OCI-LY1 (cell line): ENCODE measurements around the gene DGKB.

ENCODE experiments used
- H2AFZ ChIP-seq: fragments of 200-600 bp; sonication (generic), shearing (Covaris generic); 2 replicates; pipeline ENCODE4 v1.6.0; 2014; ENCODE audit warnings: antibody characterized with exemption, mild to moderate bottlenecking, low read length
- H3F3A ChIP-seq: fragments of 200-600 bp; sonication (generic), shearing (Covaris generic); 2 replicates; pipeline ENCODE4 v1.6.0; 2014; ENCODE audit warnings: mild to moderate bottlenecking, antibody characterized with exemption, low read length, moderate library complexity; ENCODE audit not compliant: insufficient read depth
- H3K27ac ChIP-seq: fragments of 200-600 bp; sonication (generic); 2 replicates; pipeline ENCODE4 v1.5.1; 2014; ENCODE audit warnings: low read length, mixed run types, mild to moderate bottlenecking, low read depth; ENCODE audit not compliant: poor library complexity, severe bottlenecking
- H3K27me3 ChIP-seq: fragments of 200-600 bp; sonication (generic); 2 replicates; pipeline ENCODE4 v1.6.0; 2014; ENCODE audit warnings: antibody characterized with exemption, mild to moderate bottlenecking, low read length, moderate library complexity; ENCODE audit not compliant: insufficient read depth
- H3K36me3 ChIP-seq: fragments of 200-600 bp; sonication (generic); 2 replicates; pipeline ENCODE4 v1.6.1; 2014; ENCODE audit warnings: mild to moderate bottlenecking, antibody characterized with exemption, low read length, moderate library complexity, mixed read lengths; ENCODE audit not compliant: insufficient read depth
- H3K4me1 ChIP-seq: fragments of 200-600 bp; sonication (generic); 2 replicates; pipeline ENCODE4 v1.5.1; 2014; ENCODE audit warnings: mild to moderate bottlenecking, low read length, moderate library complexity; ENCODE audit not compliant: insufficient read depth, severe bottlenecking
- H3K4me2 ChIP-seq: fragments of 200-600 bp; sonication (generic), shearing (Covaris generic); 2 replicates; pipeline ENCODE4 v1.6.1; 2014; ENCODE audit warnings: low read length
- H3K4me3 ChIP-seq: fragments of 200-600 bp; sonication (generic); 2 replicates; pipeline ENCODE4 v1.5.1; 2014; ENCODE audit warnings: low read length, low read depth, mild to moderate bottlenecking, mixed read lengths; ENCODE audit not compliant: poor library complexity, severe bottlenecking
- H3K79me2 ChIP-seq: fragments of 200-600 bp; shearing (Covaris generic); 2 replicates; pipeline ENCODE4 v1.6.1; 2016; ENCODE audit warnings: mixed run types, low read length, mixed read lengths; ENCODE audit not compliant: insufficient read depth
- H3K9ac ChIP-seq: fragments of 200-600 bp; sonication (generic), shearing (Covaris generic); 2 replicates; pipeline ENCODE4 v1.6.1; 2014; ENCODE audit warnings: mild to moderate bottlenecking, low read length, mixed read lengths
- H3K9me2 ChIP-seq: fragments of 200-600 bp; sonication (generic), shearing (Covaris generic); 2 replicates; pipeline ENCODE4 v1.6.1; 2014; ENCODE audit warnings: low read depth, mild to moderate bottlenecking, low read length, mixed read lengths
- H3K9me3 ChIP-seq: fragments of 200-600 bp; shearing (Covaris generic); 2 replicates; pipeline ENCODE4 v1.6.1; 2014; ENCODE audit warnings: low read length, mixed read lengths
- H4K20me1 ChIP-seq: fragments of 200-600 bp; sonication (generic), shearing (Covaris generic); 2 replicates; pipeline ENCODE4 v1.6.0; 2016; ENCODE audit warnings: mild to moderate bottlenecking, low read length; ENCODE audit not compliant: insufficient read depth
- EZH2 ChIP-seq: fragments of 200-600 bp; sonication (generic), shearing (Covaris generic); IDR thresholded peaks from 2 replicates; pipeline ENCODE4 v1.8.0; 2017; ENCODE audit warnings: borderline replicate concordance, mixed run types, mild to moderate bottlenecking, antibody characterized with exemption, low read length, moderate library complexity, mixed read lengths
- TF ChIP-seq, protein P1 (sequence below): fragments of 200-600 bp; sonication (generic), shearing (Covaris generic); IDR thresholded peaks from 2 replicates; pipeline ENCODE4 v1.5.1; 2017; ENCODE audit warnings: mild to moderate bottlenecking, antibody characterized with exemption, low read length, moderate library complexity, mixed read lengths

DGKB gene

DNA sequence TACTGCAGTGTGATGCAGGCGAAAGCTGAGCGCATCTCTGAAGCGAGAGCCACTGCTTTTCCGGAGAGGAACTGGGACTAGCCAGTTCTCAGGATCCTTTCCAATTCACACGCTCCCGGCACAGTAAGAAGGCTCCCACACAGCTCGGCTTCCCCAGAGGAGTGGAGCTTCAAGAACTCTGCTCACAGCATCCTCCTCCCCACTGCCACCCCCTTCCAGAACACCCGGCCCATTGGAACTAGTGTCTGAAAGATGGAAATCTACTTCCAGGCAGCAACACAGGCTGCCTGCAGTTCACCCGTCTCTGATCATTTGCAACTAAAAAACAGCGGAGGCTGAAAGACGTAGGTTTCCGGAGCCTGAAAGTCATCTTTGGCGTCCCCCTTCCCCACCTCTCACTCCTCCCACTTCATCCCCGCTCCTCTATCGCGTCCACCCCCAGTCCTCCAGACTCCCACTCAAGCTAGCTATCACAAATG is at the start of gene DGKB:
Gene DGKB (minus strand): TSS at position 163 of the 479 bp plus-strand sequence.
- Histone ChIP-seq H3K4me1 (no peaks in the 10 kb centered on the region), H3K4me3 (no peak within 1 kb of the TSS), H3K9me2 (no peaks in the 10 kb centered on the region), H3K27ac (no peak within 1 kb of the TSS), H3K36me3 (no peaks in the 10 kb centered on the region), H3K4me2 (no peak within 1 kb of the TSS), H3F3A (no peaks in the 10 kb centered on the region), H3K9me3 (no peaks in the 10 kb centered on the region), H3K79me2 (no peaks in the 10 kb centered on the region), H3K9ac (no peak within 1 kb of the TSS), H2AFZ (no peak within 1 kb of the TSS), H4K20me1 (no peaks in the 10 kb centered on the region), H3K27me3 (no peaks in the 10 kb centered on the region)
- TF ChIP-seq EZH2, result no peak

DNA sequence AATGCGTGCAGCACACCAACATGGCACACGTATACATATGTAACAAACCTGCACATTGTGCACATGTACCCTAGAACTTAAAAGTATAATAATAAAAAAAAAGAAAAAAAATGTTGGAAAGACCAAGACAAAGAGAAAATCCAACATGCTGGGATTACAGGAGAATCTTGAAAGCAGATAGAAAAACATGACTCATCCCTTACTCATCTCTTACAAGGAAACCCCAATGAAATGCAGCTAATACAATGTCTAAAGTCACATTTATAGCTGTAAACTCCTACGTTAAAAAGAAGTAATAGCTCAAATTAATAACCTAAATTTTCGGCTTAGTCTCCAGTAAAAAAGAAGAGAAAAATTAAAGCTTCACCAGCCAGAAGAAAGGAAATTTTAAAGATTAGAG is 47.5 kb upstream of the DGKB start:
- Histone ChIP-seq H3K27me3 (no peaks in the 10 kb centered on the region), H3F3A (no peaks in the 10 kb centered on the region), H3K4me2 (no peak overlapping the region), H3K4me1 (no peaks in the 10 kb centered on the region), H3K79me2 (no peaks in the 10 kb centered on the region), H3K36me3 (no peaks in the 10 kb centered on the region), H2AFZ (no peak overlapping the region), H3K9ac (no peak overlapping the region), H3K4me3 (no peak overlapping the region), H4K20me1 (no peaks in the 10 kb centered on the region), H3K27ac (no peak overlapping the region), H3K9me3 (no peaks in the 10 kb centered on the region), H3K9me2 (no peaks in the 10 kb centered on the region)
- no peak for TF ChIP-seq EZH2
- TF ChIP-seq, protein P1, sequence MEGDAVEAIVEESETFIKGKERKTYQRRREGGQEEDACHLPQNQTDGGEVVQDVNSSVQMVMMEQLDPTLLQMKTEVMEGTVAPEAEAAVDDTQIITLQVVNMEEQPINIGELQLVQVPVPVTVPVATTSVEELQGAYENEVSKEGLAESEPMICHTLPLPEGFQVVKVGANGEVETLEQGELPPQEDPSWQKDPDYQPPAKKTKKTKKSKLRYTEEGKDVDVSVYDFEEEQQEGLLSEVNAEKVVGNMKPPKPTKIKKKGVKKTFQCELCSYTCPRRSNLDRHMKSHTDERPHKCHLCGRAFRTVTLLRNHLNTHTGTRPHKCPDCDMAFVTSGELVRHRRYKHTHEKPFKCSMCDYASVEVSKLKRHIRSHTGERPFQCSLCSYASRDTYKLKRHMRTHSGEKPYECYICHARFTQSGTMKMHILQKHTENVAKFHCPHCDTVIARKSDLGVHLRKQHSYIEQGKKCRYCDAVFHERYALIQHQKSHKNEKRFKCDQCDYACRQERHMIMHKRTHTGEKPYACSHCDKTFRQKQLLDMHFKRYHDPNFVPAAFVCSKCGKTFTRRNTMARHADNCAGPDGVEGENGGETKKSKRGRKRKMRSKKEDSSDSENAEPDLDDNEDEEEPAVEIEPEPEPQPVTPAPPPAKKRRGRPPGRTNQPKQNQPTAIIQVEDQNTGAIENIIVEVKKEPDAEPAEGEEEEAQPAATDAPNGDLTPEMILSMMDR, result no peak

DNA sequence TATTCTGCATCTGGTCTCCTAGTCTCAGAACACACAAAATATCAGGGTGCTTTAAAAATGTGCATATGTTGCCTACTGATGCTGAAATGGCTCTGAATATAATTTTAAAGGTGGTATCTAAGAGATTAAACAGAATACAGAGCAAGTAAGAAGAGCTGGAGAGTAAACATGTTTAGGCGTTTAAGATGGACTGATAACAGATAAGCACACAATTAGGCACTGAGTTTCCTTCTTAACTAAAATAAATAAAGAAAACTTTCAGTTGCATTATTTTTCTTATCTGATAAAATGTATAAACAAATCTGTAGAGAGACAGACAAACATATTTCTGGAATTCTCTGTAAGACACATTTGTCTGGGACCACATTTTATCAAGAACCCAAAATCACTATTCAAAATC is 35.6 kb upstream of the DGKB start:
- H3K9ac ChIP-seq, result no peak overlapping the region
- H4K20me1 ChIP-seq, result no peaks in the 10 kb centered on the region
- H3K4me3 ChIP-seq, result no peak overlapping the region
- H3K36me3 ChIP-seq, result no peaks in the 10 kb centered on the region
- H3K9me2 ChIP-seq, result no peaks in the 10 kb centered on the region
- TF ChIP-seq, protein P1, result no peak
- TF ChIP-seq EZH2, result no peak
- no peak overlapping the region for H3K27ac ChIP-seq
- H2AFZ ChIP-seq, result no peak overlapping the region
- H3F3A ChIP-seq, result no peaks in the 10 kb centered on the region
- no peaks in the 10 kb centered on the region for H3K79me2 ChIP-seq
- no peaks in the 10 kb centered on the region for H3K4me1 ChIP-seq
- H3K4me2 ChIP-seq, result no peak overlapping the region
- no peaks in the 10 kb centered on the region for H3K27me3 ChIP-seq
- no peaks in the 10 kb centered on the region for H3K9me3 ChIP-seq

DNA sequence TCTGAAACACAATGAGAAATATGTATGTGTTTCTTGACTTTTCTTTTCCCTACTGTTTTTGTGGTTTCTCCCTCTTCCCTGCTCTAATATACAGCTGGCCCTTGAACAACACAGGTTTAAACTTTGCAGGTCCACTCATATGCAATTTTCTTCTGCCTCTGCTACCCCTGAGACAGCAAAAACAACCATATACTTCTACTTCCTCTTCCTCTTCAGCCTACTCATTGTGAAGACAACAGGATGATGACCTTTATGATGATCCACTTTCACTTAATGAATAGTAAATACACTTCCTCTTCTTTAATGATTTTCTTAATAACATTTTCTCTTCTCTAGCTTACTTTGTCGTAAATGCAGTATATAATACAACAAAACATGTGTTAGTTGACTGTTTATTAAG is 35.0 kb upstream of the DGKB start:
- no peaks in the 10 kb centered on the region for H3F3A ChIP-seq
- no peaks in the 10 kb centered on the region for H3K9me2 ChIP-seq
- H2AFZ ChIP-seq, result no peak overlapping the region
- H3K9ac ChIP-seq, result no peak overlapping the region
- no peaks in the 10 kb centered on the region for H3K36me3 ChIP-seq
- H3K4me3 ChIP-seq, result no peak overlapping the region
- H3K4me2 ChIP-seq, result no peak overlapping the region
- H3K9me3 ChIP-seq, result no peaks in the 10 kb centered on the region
- no peaks in the 10 kb centered on the region for H3K27me3 ChIP-seq
- no peaks in the 10 kb centered on the region for H3K79me2 ChIP-seq
- H3K4me1 ChIP-seq, result no peaks in the 10 kb centered on the region
- no peaks in the 10 kb centered on the region for H4K20me1 ChIP-seq
- H3K27ac ChIP-seq, result no peak overlapping the region
- TF ChIP-seq EZH2, result no peak
- TF ChIP-seq, protein P1, result no peak
